K562 (cell line): ENCODE data around the gene LRIT3. TPM values are rescaled to one million over a fixed set of nuclear protein-coding genes. Genes with fewer than 3 reads are reported as not detected.

Experiments
- ATAC-seq: fragments of 200-7000 bp; cut with Tn5 transposase; 3 replicates; pipeline ENCODE4 v1.9.1; 2020; ENCODE audit warnings: moderate library complexity
- BruUV-seq: library from RNA; stranded (reverse); fragments of 400-500 nt; replicated peaks from 2 replicates; lab custom pipeline; 2021; lab: Mats Ljungman, UMichigan
- CTCF ChIA-PET: fragments of 300-600 bp; formaldehyde crosslinking; extraction: SDS; loops from one replicate; lab custom pipeline; 2021; ENCODE audit warnings: low intra/inter-chr PET ratio; lab: Yijun Ruan, JAX
- POLR2A ChIA-PET: fragments of 300-600, 350-650 bp; sonication (Branson Sonifier 250); formaldehyde crosslinking; extraction: SDS; loops from one replicate; lab custom pipeline; 2021; ENCODE audit warnings: antibody characterized with exemption, inconsistent platforms; lab: Yijun Ruan, JAX
- DNase-seq, 4 experiments: peaks; one replicate each; pipeline versions ENCODE4 v3.0.0 to v3.0.0-alpha.2; 2011 to 2018; ENCODE audit warnings: low spot score in 3 of 4, mixed read lengths in 3 of 4; ENCODE audit errors: extremely low read depth in 1 of 4
- FAIRE-seq: peaks from 2 replicates; lab custom pipeline; 2011; peaks lifted over from hg19 to GRCh38; lab: Jason Lieb, UNC
- H2AFZ ChIP-seq: 2 replicates; pipeline ENCODE4 v1.6.0; 2011; ENCODE audit warnings: low read depth, low read length, control low read depth, inconsistent platforms
- H3K27ac ChIP-seq: fragments of 200-600 bp; 3 replicates; pipeline ENCODE4 v1.8.0; 2011; ENCODE audit warnings: low read depth, mild to moderate bottlenecking, control low read depth, inconsistent platforms, low read length, moderate library complexity, mixed read lengths; ENCODE audit errors: extremely low read depth
- H3K27me3 ChIP-seq, 2 experiments: fragments of 300-600 bp in 1 of 2; 2 replicates in 1 of 2; 3 replicates in 1 of 2; pipeline versions ENCODE4 v1.6.0 to v1.8.0; 2011; ENCODE audit warnings: inconsistent platforms in 2 of 2, low read length in 2 of 2, mild to moderate bottlenecking in 1 of 2, mixed read lengths in 1 of 2, moderate library complexity in 1 of 2; ENCODE audit not compliant: control insufficient read depth in 2 of 2, insufficient read depth in 2 of 2
- H3K36me3 ChIP-seq: fragments of 300-600 bp; 3 replicates; pipeline ENCODE4 v1.8.0; 2011; ENCODE audit warnings: mild to moderate bottlenecking, low read length, inconsistent platforms; ENCODE audit not compliant: control insufficient read depth, insufficient read depth
- H3K4me1 ChIP-seq, 2 experiments: fragments of 200-600 bp in 1 of 2; replicated peaks in 1 of 2; 2 replicates in 1 of 2; 3 replicates in 1 of 2; pipeline versions ENCODE4 v1.5.1 to v1.8.0; 2011; ENCODE audit warnings: inconsistent platforms in 2 of 2, low read length in 2 of 2, mild to moderate bottlenecking in 1 of 2, mixed read lengths in 1 of 2, moderate library complexity in 1 of 2; ENCODE audit not compliant: control insufficient read depth in 2 of 2, insufficient read depth in 2 of 2
- H3K4me2 ChIP-seq: 2 replicates; pipeline ENCODE4 v1.6.1; 2011; ENCODE audit warnings: low read length, control low read depth, inconsistent platforms, mixed read lengths; ENCODE audit not compliant: insufficient read depth
- H3K4me3 ChIP-seq: fragments of 200-600 bp; sonication (generic), shearing (Covaris generic); 2 replicates; pipeline ENCODE4 v1.5.1; 2016; ENCODE audit warnings: control low read depth, inconsistent platforms
- H3K79me2 ChIP-seq: fragments of 200-600 bp; 3 replicates; pipeline ENCODE4 v1.8.0; 2011; ENCODE audit warnings: low read length, inconsistent platforms; ENCODE audit not compliant: control insufficient read depth, insufficient read depth
- H3K9ac ChIP-seq, 2 experiments: 2 replicates each; pipeline versions ENCODE4 v1.6.0 to v1.6.1; 2011; ENCODE audit warnings: low read depth in 2 of 2, low read length in 2 of 2, control low read depth in 1 of 2, inconsistent platforms in 1 of 2, mild to moderate bottlenecking in 1 of 2, mixed read lengths in 1 of 2; ENCODE audit not compliant: insufficient read depth in 1 of 2
- H3K9me1 ChIP-seq: one replicate; pipeline ENCODE4 v1.6.0; 2011; ENCODE audit warnings: inconsistent platforms, mild to moderate bottlenecking, low read length, moderate library complexity; ENCODE audit not compliant: control insufficient read depth, insufficient read depth
- H3K9me3 ChIP-seq: replicated peaks from 2 replicates; pipeline ENCODE4 v1.5.1; 2011; ENCODE audit warnings: low read depth, low read length, inconsistent platforms; ENCODE audit not compliant: control insufficient read depth, insufficient read depth
- H4K20me1 ChIP-seq: replicated peaks from 2 replicates; pipeline ENCODE4 v1.6.1; 2011; ENCODE audit warnings: low read length, inconsistent platforms, mixed read lengths; ENCODE audit not compliant: control insufficient read depth, insufficient read depth
- ATF3 ChIP-seq, 2 experiments: fragments of 450-650 bp in 1 of 2; sonication (generic) in 1 of 2; formaldehyde crosslinking in 1 of 2; IDR thresholded peaks in 1 of 2; conservative IDR thresholded peaks in 1 of 2; 2 replicates each; pipeline versions ENCODE4 v1.6.1 to v1.8.1; 2016 to 2023; ENCODE audit warnings: mild to moderate bottlenecking in 2 of 2, moderate library complexity in 2 of 2, inconsistent platforms in 1 of 2, missing genetic modification reagents in 1 of 2
- CBFA2T3 ChIP-seq: fragments of 450-650 bp; IDR thresholded peaks from 2 replicates; pipeline ENCODE4 v1.6.1; 2017
- E2F1 ChIP-seq: sonication (generic); formaldehyde crosslinking; IDR thresholded peaks from 2 replicates; pipeline ENCODE4 v1.8.1; 2023; ENCODE audit warnings: mild to moderate bottlenecking, missing genetic modification reagents, moderate library complexity
- MCM2 ChIP-seq: fragments of 450-650 bp; IDR thresholded peaks from 2 replicates; pipeline ENCODE4 v1.6.1; 2017; ENCODE audit warnings: low read depth, mild to moderate bottlenecking
- MEF2A ChIP-seq: IDR thresholded peaks from 2 replicates; pipeline ENCODE4 v1.6.1; 2011; ENCODE audit warnings: low read depth, mild to moderate bottlenecking, low read length, moderate library complexity; ENCODE audit not compliant: control insufficient read depth
- POLR3G ChIP-seq: IDR thresholded peaks from 2 replicates; pipeline ENCODE4 v1.6.1; 2011; ENCODE audit not compliant: insufficient read length, insufficient replicate concordance; ENCODE audit errors: extremely low read depth
- POU5F1 ChIP-seq: fragments of 150-350 bp; IDR thresholded peaks from 2 replicates; pipeline ENCODE4 v1.6.1; 2014; ENCODE audit warnings: borderline replicate concordance, low read length, low read depth, mild to moderate bottlenecking; ENCODE audit not compliant: partially characterized antibody
- PURB ChIP-seq: sonication (generic); formaldehyde crosslinking; IDR thresholded peaks from 2 replicates; pipeline ENCODE4 v1.9.0; 2021; ENCODE audit warnings: low read depth, mild to moderate bottlenecking, missing genetic modification reagents
- SMARCC2 ChIP-seq: fragments of 450-650 bp; IDR thresholded peaks from 2 replicates; pipeline ENCODE4 v1.6.1; 2017; ENCODE audit warnings: antibody characterized with exemption, moderate library complexity, mild to moderate bottlenecking, low read depth
- TSHZ1 ChIP-seq: fragments of 250-450 bp; sonication (Bioruptor Pico); IDR thresholded peaks from 2 replicates; pipeline ENCODE4 v1.4.0; 2020; ENCODE audit warnings: mild to moderate bottlenecking, moderate library complexity
- U2AF1 ChIP-seq: fragments of 200-400 bp; formaldehyde crosslinking; optimal IDR thresholded peaks from 2 replicates; pipeline ENCODE3; 2017; ENCODE audit warnings: mild to moderate bottlenecking, low read depth, low read length, moderate library complexity
- ZKSCAN3 ChIP-seq: fragments of 250-450 bp; sonication (Bioruptor Pico); IDR thresholded peaks from 2 replicates; pipeline ENCODE4 v1.4.0; 2020
- ZNF143 ChIP-seq: sonication (generic); formaldehyde crosslinking; IDR thresholded peaks from 2 replicates; pipeline ENCODE4 v1.9.0; 2022; ENCODE audit warnings: mild to moderate bottlenecking, missing genetic modification reagents
- ZNF347 ChIP-seq: fragments of 450-650 bp; formaldehyde crosslinking; IDR thresholded peaks from 2 replicates; pipeline ENCODE4 v1.4.0; 2020; ENCODE audit warnings: low read depth, mild to moderate bottlenecking, moderate library complexity
- ZNF449 ChIP-seq: fragments of 250-450 bp; sonication (Bioruptor Pico); IDR thresholded peaks from 2 replicates; pipeline ENCODE4 v1.8.0; 2022; ENCODE audit warnings: moderate library complexity, mild to moderate bottlenecking, inconsistent platforms
- WGBS: fragments of 100-300 bp; shearing (Covaris generic); methylation state at CpG from one replicate; pipeline ENCODE4 v1.1.6; 2016; ENCODE audit warnings: low coverage, mixed read lengths; ENCODE audit not compliant: insufficient coverage; ENCODE audit errors: missing lambda C conversion rate; 5-methylcytosine and 5-hydroxymethylcytosine counted together
- in situ Hi-C: fragments of 300-500 bp; cut with MboI; formaldehyde crosslinking; loops from 4 replicates; pipeline ENCODE4 v1.15.0; 2018; ENCODE audit warnings: inconsistent platforms, mixed read lengths
- intact Hi-C: fragments of 100-400 bp; cut with micrococcal nuclease; formaldehyde crosslinking; loops from 2 replicates; pipeline ENCODE4 v1.14.2; 2022
- polyA plus RNA-seq, 8 experiments: library from polyadenylated mRNA; depleted of rRNA in 4 of 8; stranded (reverse) in 5 of 8; unstranded in 3 of 8; fragments of >200 nt; fragmentation: Nextera tagmentation in 2 of 8; fragmentation: Illumina TruSeq in 1 of 8; extraction: Ambion mirVana in 2 of 8; extraction: Trizol in 1 of 8; gene quantifications; 2 replicates each; pipeline versions ENCODE4 v1.2.1 to v1.2.3, GENCODE V29; 2011 to 2014; ENCODE audit warnings: inconsistent platforms in 1 of 8, missing spikeins in 1 of 8
- total RNA-seq, 7 experiments: library from RNA; depleted of rRNA in 6 of 7; stranded (reverse); fragments of >200 nt in 6 of 7; fragmentation: Illumina TruSeq in 2 of 7; extraction: Trizol in 2 of 7; gene quantifications; 2 replicates each; pipeline versions ENCODE4 v1.2.1 to v1.2.3, GENCODE V29; 2011 to 2021; ENCODE audit warnings: low replicate concordance in 1 of 7

Gene LRIT3
- total and polyA plus RNA-seq, 9 of the 15 experiments (the other 6 are each of a cell fraction or from before 2014, with no cell fraction given), result 0.04 to 0.10 (median 0.04) TPM; not detected in 4

GRCh38 chr4:109902559-109903251, 54.8 kb downstream of the LRIT3 start:
- no peaks in the 10 kb centered on the region for H3K4me1 ChIP-seq
- FAIRE-seq, result no peak
- no peaks in the 10 kb centered on the region for H3K9me3 ChIP-seq
- ChIA-PET POLR2A (no interaction called here), CTCF (no interaction called here)
- ATAC-seq, result no peak
- in situ Hi-C loops (no loop called here), intact Hi-C loops (no loop called here)
- DNase-seq, result no peak
- TF ChIP-seq U2AF1, result no peak
- no peak for TF ChIP-seq MCM2
- TF ChIP-seq POU5F1, result no peak
- TF ChIP-seq ZNF347 (CRISPR knock-in tag), result no peak
- TF ChIP-seq TSHZ1 (CRISPR knock-in tag), result no peak
- TF ChIP-seq ZNF449, result no peak
- TF ChIP-seq SMARCC2, result no peak
- TF ChIP-seq CBFA2T3, result no peak
- no peak for TF ChIP-seq POLR3G
- TF ChIP-seq E2F1 (CRISPR knock-in tag), result no peak
- TF ChIP-seq ATF3 (IDR thresholded peaks at IDR 0.05), result no peak
- TF ChIP-seq ATF3 (CRISPR knock-in tag; conservative IDR thresholded peaks at IDR 0.05), result no peak
- no peak for TF ChIP-seq ZNF143 (CRISPR knock-in tag)
- no peak for TF ChIP-seq MEF2A
- no peak for TF ChIP-seq PURB (CRISPR knock-in tag)
- no peak for TF ChIP-seq ZKSCAN3 (CRISPR knock-in tag)
- no peak overlapping the region for H3K4me3 ChIP-seq
- 6% methylated on average over 8 of the region's 8 CpGs for WGBS
- H3K9me1 ChIP-seq, result no peaks in the 10 kb centered on the region
- no peak overlapping the region for H3K9ac ChIP-seq
- H3K27me3 ChIP-seq, result no peaks in the 10 kb centered on the region; a peak in 1 of 5 replicates
- no peak overlapping the region for H3K27ac ChIP-seq
- no peaks in the 10 kb centered on the region for H4K20me1 ChIP-seq
- H2AFZ ChIP-seq, result no peak overlapping the region
- no TSS peak for BruUV-seq
- H3K4me2 ChIP-seq, result no peak overlapping the region
- H3K36me3 ChIP-seq, result no peaks in the 10 kb centered on the region
- no peaks in the 10 kb centered on the region for H3K79me2 ChIP-seq
